Measurements from ENCODE around the gene ARHGEF1. TPM values are rescaled to one million over a fixed set of nuclear protein-coding genes. Genes with fewer than 3 reads are reported as not detected.

ARHGEF1 gene
- total RNA-seq, 1 donor from 2014 or later: 78.8 TPM

DNA sequence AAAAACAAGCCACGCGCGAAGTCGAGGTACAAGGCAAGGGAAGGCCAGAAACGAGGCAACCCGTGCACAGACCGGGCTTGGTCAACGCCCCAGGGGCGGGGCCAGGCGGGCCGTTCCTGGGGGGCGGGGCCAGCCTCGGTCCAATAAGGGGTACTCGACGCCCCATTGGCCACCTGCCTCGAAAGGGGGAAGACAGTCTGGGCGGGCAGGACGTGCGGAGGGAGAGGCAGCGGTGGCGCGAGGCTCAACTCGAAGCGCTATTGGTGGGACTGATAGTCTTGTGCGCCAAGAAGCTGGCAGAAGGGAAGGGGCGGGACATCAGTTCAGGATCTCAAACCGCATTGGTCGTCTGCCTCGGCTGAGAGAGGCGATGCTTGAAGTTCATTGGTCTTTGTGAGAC, 38.4 kb upstream of the ARHGEF1 start, which contains the start of gene LYPD4:
Gene LYPD4 (minus strand): TSS at position 83 of the 400 bp plus-strand sequence. CDS start 5,398 bp downstream, outside the sequence.
- no peaks in the 10 kb centered on the region for H3K4me1 Mint-ChIP-seq
- H3K36me3 Mint-ChIP-seq: no peaks in the 10 kb centered on the region
- H3K27me3 Mint-ChIP-seq (ENCODE audit: low read depth): peaks cover 16% of the 10 kb centered on the region
- H3K27ac Mint-ChIP-seq: no peak within 1 kb of the TSS
- peaks cover 18% of the 10 kb centered on the region for H3K9me3 Mint-ChIP-seq
- TF ChIP-seq, protein P1, sequence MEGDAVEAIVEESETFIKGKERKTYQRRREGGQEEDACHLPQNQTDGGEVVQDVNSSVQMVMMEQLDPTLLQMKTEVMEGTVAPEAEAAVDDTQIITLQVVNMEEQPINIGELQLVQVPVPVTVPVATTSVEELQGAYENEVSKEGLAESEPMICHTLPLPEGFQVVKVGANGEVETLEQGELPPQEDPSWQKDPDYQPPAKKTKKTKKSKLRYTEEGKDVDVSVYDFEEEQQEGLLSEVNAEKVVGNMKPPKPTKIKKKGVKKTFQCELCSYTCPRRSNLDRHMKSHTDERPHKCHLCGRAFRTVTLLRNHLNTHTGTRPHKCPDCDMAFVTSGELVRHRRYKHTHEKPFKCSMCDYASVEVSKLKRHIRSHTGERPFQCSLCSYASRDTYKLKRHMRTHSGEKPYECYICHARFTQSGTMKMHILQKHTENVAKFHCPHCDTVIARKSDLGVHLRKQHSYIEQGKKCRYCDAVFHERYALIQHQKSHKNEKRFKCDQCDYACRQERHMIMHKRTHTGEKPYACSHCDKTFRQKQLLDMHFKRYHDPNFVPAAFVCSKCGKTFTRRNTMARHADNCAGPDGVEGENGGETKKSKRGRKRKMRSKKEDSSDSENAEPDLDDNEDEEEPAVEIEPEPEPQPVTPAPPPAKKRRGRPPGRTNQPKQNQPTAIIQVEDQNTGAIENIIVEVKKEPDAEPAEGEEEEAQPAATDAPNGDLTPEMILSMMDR (IDR thresholded peaks at IDR 0.05; ENCODE audit: unreplicated experiment): no peak
- no peak for DNase-seq (ENCODE audit: low spot score in 2 of 2, unreplicated experiment in 2 of 2)
- no peak within 1 kb of the TSS for H3K4me3 Mint-ChIP-seq

DNA sequence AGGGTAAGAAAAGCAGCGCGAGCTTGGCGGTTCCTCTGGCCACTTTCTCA, 38.2 kb upstream of the ARHGEF1 start, which contains the start of gene DMRTC2:
Gene DMRTC2 (plus strand): TSS at position 42 of the 50 bp plus-strand sequence. CDS start 2,387 bp downstream, outside the sequence.
- Mint-ChIP-seq H3K9me3 (peaks cover 18% of the 10 kb centered on the region), H3K4me1 (no peaks in the 10 kb centered on the region), H3K36me3 (no peaks in the 10 kb centered on the region), H3K27ac (no peak within 1 kb of the TSS), H3K4me3 (no peak within 1 kb of the TSS), H3K27me3 (ENCODE audit: low read depth) (peaks cover 18% of the 10 kb centered on the region)
- no peak for DNase-seq (ENCODE audit: low spot score in 2 of 2, unreplicated experiment in 2 of 2)
- TF ChIP-seq, protein P1 (IDR thresholded peaks at IDR 0.05; ENCODE audit: unreplicated experiment): no peak

DNA sequence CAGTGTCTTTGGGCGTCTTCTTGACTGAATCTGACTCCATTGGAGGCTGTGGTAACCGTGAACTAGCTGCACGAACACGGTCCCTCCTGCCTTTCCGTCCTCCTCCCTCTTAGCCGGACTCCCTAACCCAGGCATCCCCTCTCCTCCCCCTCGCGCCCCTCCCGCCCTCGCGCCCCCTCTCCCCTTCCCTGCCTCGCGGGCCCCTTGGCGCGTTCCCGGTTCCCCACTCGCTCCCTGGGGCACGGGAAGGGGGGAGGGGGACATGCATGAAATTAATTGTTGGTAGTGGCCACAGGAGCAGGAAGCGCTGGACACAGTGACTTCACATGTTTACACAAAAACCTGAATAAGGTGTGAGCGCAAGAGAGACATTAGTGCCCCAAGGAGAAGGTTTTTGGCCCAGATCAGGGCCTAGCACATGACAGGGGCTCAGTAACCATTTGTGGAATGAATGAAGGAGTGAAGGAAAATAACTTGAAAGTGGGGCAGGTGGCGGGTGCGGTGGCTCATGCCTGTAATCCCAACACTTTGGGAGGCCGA, 37.9 kb upstream of the ARHGEF1 start:
- peaks cover 21% of the 10 kb centered on the region for H3K27me3 Mint-ChIP-seq (ENCODE audit: low read depth)
- H3K4me1 Mint-ChIP-seq: no peaks in the 10 kb centered on the region
- H3K27ac Mint-ChIP-seq: no peak overlapping the region
- no peak overlapping the region for H3K4me3 Mint-ChIP-seq
- peaks cover 18% of the 10 kb centered on the region for H3K9me3 Mint-ChIP-seq
- H3K36me3 Mint-ChIP-seq: no peaks in the 10 kb centered on the region
- TF ChIP-seq, protein P1 (IDR thresholded peaks at IDR 0.05; ENCODE audit: unreplicated experiment): no peak
- DNase-seq (ENCODE audit: low spot score in 2 of 2, unreplicated experiment in 2 of 2): no peak

DNA sequence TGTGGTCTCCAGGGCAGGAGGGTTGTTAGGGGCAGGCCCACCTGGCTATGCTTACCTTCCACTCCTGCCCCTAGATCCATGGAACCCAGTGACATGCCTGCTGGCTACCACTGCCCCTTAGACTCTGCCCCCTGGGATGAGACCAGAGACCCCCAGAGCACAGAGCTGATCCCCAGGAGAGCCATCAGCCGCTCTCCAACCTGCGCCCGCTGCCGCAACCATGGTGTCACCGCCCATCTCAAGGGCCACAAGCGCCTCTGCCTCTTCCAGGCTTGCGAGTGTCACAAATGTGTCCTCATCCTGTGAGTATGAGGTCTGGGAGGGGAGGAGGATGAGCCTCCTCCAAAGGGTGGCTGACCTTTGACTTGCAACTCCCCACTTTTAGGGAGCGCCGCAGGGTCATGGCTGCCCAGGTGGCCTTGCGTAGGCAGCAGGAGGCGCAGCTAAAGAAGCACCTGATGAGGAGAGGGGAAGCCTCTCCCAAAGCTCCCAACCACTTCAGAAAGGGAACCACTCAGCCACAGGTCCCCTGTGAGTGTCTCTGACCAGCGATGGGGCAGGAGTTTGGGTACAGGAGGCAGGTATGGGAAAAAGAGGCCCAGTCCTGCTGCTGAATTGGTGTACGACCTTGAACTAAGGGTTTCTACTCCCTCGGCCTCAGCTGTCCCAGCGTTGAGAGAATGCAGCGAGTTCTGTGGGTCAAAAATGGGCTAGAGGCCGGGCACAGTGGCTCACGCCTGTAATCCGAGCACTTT, 35.5 kb upstream of the ARHGEF1 start:
- H3K4me1 Mint-ChIP-seq: no peaks in the 10 kb centered on the region
- TF ChIP-seq, protein P1 (IDR thresholded peaks at IDR 0.05; ENCODE audit: unreplicated experiment): no peak
- peaks cover 43% of the 10 kb centered on the region for H3K27me3 Mint-ChIP-seq (ENCODE audit: low read depth)
- no peak overlapping the region for H3K27ac Mint-ChIP-seq
- H3K4me3 Mint-ChIP-seq: no peak overlapping the region
- no peak for DNase-seq (ENCODE audit: low spot score in 2 of 2, unreplicated experiment in 2 of 2)
- no peaks in the 10 kb centered on the region for H3K36me3 Mint-ChIP-seq
- peaks cover 18% of the 10 kb centered on the region for H3K9me3 Mint-ChIP-seq

GRCh38 chr19:41848666-41849065, 34.3 kb upstream of the ARHGEF1 start:
- no peaks in the 10 kb centered on the region for H3K4me1 Mint-ChIP-seq
- TF ChIP-seq, protein P1 (IDR thresholded peaks at IDR 0.05; ENCODE audit: unreplicated experiment): no peak
- H3K36me3 Mint-ChIP-seq: no peaks in the 10 kb centered on the region
- peaks cover 14% of the 10 kb centered on the region for H3K9me3 Mint-ChIP-seq
- no peak overlapping the region for H3K4me3 Mint-ChIP-seq
- no peak for DNase-seq (ENCODE audit: low spot score in 2 of 2, unreplicated experiment in 2 of 2)
- H3K27ac Mint-ChIP-seq: no peak overlapping the region
- peaks cover 54% of the 10 kb centered on the region for H3K27me3 Mint-ChIP-seq (ENCODE audit: low read depth)

All from mesothelial cell of epicardium (in vitro differentiated cells).